H1 (cell line): ENCODE data around the gene DDX49. TPM values are rescaled to one million over a fixed set of nuclear protein-coding genes. Genes with fewer than 3 reads are reported as not detected.

ENCODE experiments used
- CBX5 ChIP-seq: fragments of 300-800, 300-1000 bp; sonication (generic); IDR thresholded peaks from 2 replicates; pipeline ENCODE4 v1.7.1; 2016; ENCODE audit warnings: antibody characterized with exemption, low read length, low read depth
- TAF1 ChIP-seq: IDR thresholded peaks from 2 replicates; pipeline ENCODE4 v1.6.1; 2011; ENCODE audit warnings: mild to moderate bottlenecking, low read depth, low read length
- TBP ChIP-seq: IDR thresholded peaks from 2 replicates; pipeline ENCODE4 v1.6.1; 2011; ENCODE audit warnings: low read depth, low read length, improper control_type of control experiment
- polyA plus RNA-seq, 7 experiments: library from polyadenylated mRNA; depleted of rRNA in 3 of 7; stranded (reverse) in 5 of 7; unstranded in 2 of 7; fragments of >200 nt in 5 of 7; fragments of 200-250 nt in 2 of 7; gene quantifications; 1 replicate in 5 of 7; 2 replicates in 1 of 7; 4 replicates in 1 of 7; pipeline versions ENCODE4 v1.2.1 to v1.2.3, GENCODE V29; 2011 to 2013; ENCODE audit warnings: missing spikeins in 2 of 7, mixed read lengths in 2 of 7
- total RNA-seq: library from RNA; stranded (reverse); fragmentation: NEBNext Ultra II Directional; extraction: Animal tissue kit (Norgen Biotek cat#: 25700); gene quantifications from 2 replicates; pipeline ENCODE4 v1.2.1, GENCODE V29; 2021

The DDX49 gene
- total and polyA plus RNA-seq, 2 of the 8 experiments (the other 6 are each of a cell fraction or from before 2014, with no cell fraction given): 41.3 to 46.5 TPM

DNA sequence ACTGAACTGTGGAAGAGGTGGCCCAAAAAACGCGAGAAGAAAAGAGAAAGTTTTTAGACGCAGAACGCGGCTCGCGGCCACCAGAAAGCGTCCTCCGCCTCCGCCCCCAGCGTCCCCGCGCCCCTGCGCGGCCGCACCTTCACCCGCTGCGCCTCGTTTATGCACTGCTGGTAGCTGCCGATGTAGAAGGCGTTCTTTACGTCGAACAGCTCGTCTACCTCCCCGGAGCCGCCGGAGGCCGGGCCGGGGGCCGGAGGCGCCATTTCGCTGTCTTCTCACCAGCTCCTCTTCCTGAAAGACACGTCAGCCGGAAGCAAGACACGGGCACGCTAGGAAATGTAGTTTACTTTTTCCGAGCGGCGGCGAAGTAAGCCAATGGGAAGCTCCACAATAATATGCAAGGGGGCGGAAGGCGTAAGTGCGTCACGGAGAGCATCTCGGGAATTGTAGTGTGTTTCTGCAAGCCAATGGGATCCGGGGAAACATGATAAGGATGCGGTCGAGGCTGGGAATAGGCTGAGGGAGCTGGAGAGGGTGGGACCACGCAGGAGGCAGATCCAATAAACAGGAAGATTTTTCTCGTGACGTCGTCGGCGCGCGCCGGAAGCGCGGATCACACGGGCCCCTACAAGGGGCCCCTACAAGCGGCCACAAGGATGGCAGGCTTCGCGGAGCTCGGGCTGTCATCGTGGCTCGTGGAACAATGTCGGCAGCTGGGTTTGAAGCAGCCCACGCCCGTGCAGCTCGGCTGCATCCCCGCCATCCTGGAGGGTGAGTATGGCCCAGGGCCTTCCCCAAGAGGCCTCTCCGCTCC, at the start of gene DDX49, which contains the start of gene COPE (continued):
- peak; percentile 94 for TF ChIP-seq TAF1
- no peak for TF ChIP-seq CBX5
- TF ChIP-seq TBP: peak; percentile 81
- TF ChIP-seq, all 59 proteins: peak for 24
